OCI-LY7 (cell line): Measurements from ENCODE around the gene LRRC74B. TPM values are rescaled to one million over a fixed set of nuclear protein-coding genes. Genes with fewer than 3 reads are reported as not detected.

Experiments used
- BruUV-seq: library from RNA; stranded (reverse); fragments of 400-500 nt; replicated peaks from 2 replicates; lab custom pipeline; 2021; lab: Mats Ljungman, UMichigan
- CTCF ChIA-PET: fragments of 300-600 bp; sonication (Branson Sonifier 250); formaldehyde crosslinking; loops from one replicate; lab custom pipeline; 2022; ENCODE audit warnings: antibody characterized with exemption; ENCODE audit not compliant: unreplicated experiment; lab: Charles Lee
- POLR2A ChIA-PET: fragments of 300-600 bp; sonication (Branson Sonifier 250); formaldehyde crosslinking; loops from one replicate; lab custom pipeline; 2022; ENCODE audit warnings: antibody characterized with exemption; lab: Charles Lee
- DNase-seq: peaks from one replicate; pipeline ENCODE4 v3.0.0-alpha.2; 2015; ENCODE audit warnings: low spot score
- H2AFZ ChIP-seq: fragments of 200-600 bp; sonication (generic), shearing (Covaris generic); 2 replicates; pipeline ENCODE4 v1.6.1; 2014; ENCODE audit warnings: mild to moderate bottlenecking, antibody characterized with exemption, low read length, moderate library complexity
- H3K27ac ChIP-seq: fragments of 200-600 bp; sonication (generic); 2 replicates; pipeline ENCODE4 v1.5.1; 2014; ENCODE audit warnings: mixed run types, low read depth, mild to moderate bottlenecking, moderate library complexity, low read length, inconsistent platforms; ENCODE audit not compliant: poor library complexity, severe bottlenecking
- H3K36me3 ChIP-seq: fragments of 200-600 bp; sonication (generic); 2 replicates; pipeline ENCODE4 v1.6.1; 2014; ENCODE audit warnings: mild to moderate bottlenecking, antibody characterized with exemption, low read length, moderate library complexity, mixed read lengths; ENCODE audit not compliant: insufficient read depth
- H3K4me1 ChIP-seq: fragments of 200-600 bp; sonication (generic); 2 replicates; pipeline ENCODE4 v1.5.1; 2014; ENCODE audit warnings: mild to moderate bottlenecking, low read length; ENCODE audit not compliant: insufficient read depth, poor library complexity, severe bottlenecking
- H3K4me2 ChIP-seq: fragments of 200-600 bp; sonication (generic); 2 replicates; pipeline ENCODE4 v1.6.1; 2014; ENCODE audit warnings: mild to moderate bottlenecking, low read length
- H3K4me3 ChIP-seq: fragments of 200-600 bp; sonication (generic); 2 replicates; pipeline ENCODE4 v1.5.1; 2014; ENCODE audit warnings: mild to moderate bottlenecking, low read depth, low read length; ENCODE audit not compliant: poor library complexity, severe bottlenecking
- H3K79me2 ChIP-seq: fragments of 200-600 bp; sonication (generic); 2 replicates; pipeline ENCODE4 v1.6.1; 2016; ENCODE audit warnings: low read depth, mild to moderate bottlenecking, low read length, moderate library complexity, mixed read lengths; ENCODE audit not compliant: insufficient read depth
- H3K9me2 ChIP-seq: fragments of 200-600 bp; sonication (generic); 2 replicates; pipeline ENCODE4 v1.6.1; 2016; ENCODE audit warnings: mild to moderate bottlenecking, low read length, mixed read lengths; ENCODE audit not compliant: insufficient read depth
- H3K9me3 ChIP-seq: fragments of 200-600 bp; sonication (generic); 2 replicates; pipeline ENCODE4 v1.6.1; 2014; ENCODE audit warnings: mild to moderate bottlenecking, mixed run types, low read length, mixed read lengths
- H4K20me1 ChIP-seq: fragments of 200-600 bp; sonication (generic); 2 replicates; pipeline ENCODE4 v1.6.1; 2014; ENCODE audit warnings: mild to moderate bottlenecking, antibody characterized with exemption, low read length, moderate library complexity, mixed read lengths; ENCODE audit not compliant: insufficient read depth
- CTCF ChIP-seq: fragments of 200-600 bp; sonication (generic); conservative IDR thresholded peaks from 2 replicates; pipeline ENCODE4 v1.5.1; 2014; ENCODE audit warnings: mild to moderate bottlenecking, antibody characterized with exemption, low read length, moderate library complexity, mixed read lengths
- EZH2phosphoT487 ChIP-seq: fragments of 200-600 bp; sonication (generic); IDR thresholded peaks from 2 replicates; pipeline ENCODE4 v1.6.1; 2018; ENCODE audit warnings: low read depth, borderline replicate concordance, mild to moderate bottlenecking, mixed run types, antibody characterized with exemption, low read length, moderate library complexity, mixed read lengths
- intact Hi-C: fragments of 100-400 bp; cut with micrococcal nuclease; formaldehyde crosslinking; loops from one replicate; pipeline ENCODE4 v1.10.0; 2022; ENCODE audit not compliant: unreplicated experiment
- total RNA-seq, 2 experiments: library from RNA; depleted of rRNA in 1 of 2; stranded (reverse); fragments of >200 nt in 1 of 2; shearing (Covaris generic) in 1 of 2; gene quantifications; 2 replicates each; pipeline ENCODE4 v1.2.3, GENCODE V29; 2014 to 2022

Gene LRRC74B
- total RNA-seq, 2 experiments from 2014 or later = not detected

GRCh38 chr22:21052715-21053459, 7.1 kb downstream of the LRRC74B start:
- no peak overlapping the region for H3K4me3 ChIP-seq
- no peak overlapping the region for H3K27ac ChIP-seq
- DNase-seq = no peak
- no peaks in the 10 kb centered on the region for H3K36me3 ChIP-seq
- peaks cover 16% of the 10 kb centered on the region for H3K4me1 ChIP-seq
- H3K9me2 ChIP-seq = no peaks in the 10 kb centered on the region
- intact Hi-C loops = no loop called here
- BruUV-seq = no TSS peak
- ChIA-PET POLR2A (interaction anchor here (0.6 kb wide), 1 partner anchor 36 kb away, joined by 5 read pairs; no protein-coding TSS in a partner anchor), CTCF (interaction anchor here (1.0 kb wide), 1 partner anchor 32 kb away, joined by 3 read pairs; no protein-coding TSS in a partner anchor)
- H4K20me1 ChIP-seq = no peaks in the 10 kb centered on the region
- no peaks in the 10 kb centered on the region for H3K79me2 ChIP-seq
- H3K9me3 ChIP-seq = no peaks in the 10 kb centered on the region
- H2AFZ ChIP-seq = no peak overlapping the region
- TF ChIP-seq EZH2phosphoT487 (no peak), CTCF (no peak)
- no peak overlapping the region for H3K4me2 ChIP-seq

GRCh38 chr22:21054046-21054713, 8.4 kb downstream of the LRRC74B start:
- no peak for DNase-seq
- BruUV-seq = no TSS peak
- Histone ChIP-seq H3K36me3 (no peaks in the 10 kb centered on the region), H2AFZ (no peak overlapping the region), H3K4me3 (no peak overlapping the region), H4K20me1 (no peaks in the 10 kb centered on the region), H3K79me2 (no peaks in the 10 kb centered on the region), H3K9me2 (no peaks in the 10 kb centered on the region), H3K27ac (no peak overlapping the region), H3K4me1 (peaks cover 16% of the 10 kb centered on the region), H3K4me2 (no peak overlapping the region), H3K9me3 (no peaks in the 10 kb centered on the region)
- intact Hi-C loops = no loop called here
- no peak for TF ChIP-seq EZH2phosphoT487
- no peak for TF ChIP-seq CTCF
- ChIA-PET CTCF (interaction anchor here (0.6 kb wide), 1 partner anchor 490 kb away, joined by 3 read pairs; no protein-coding TSS in a partner anchor), POLR2A (no interaction called here)
